ENCODE data around the gene VASN.

Gene VASN

GRCh38 chr16:4399001-4399730 lies 27.5 kb downstream of the VASN start:
- DNase-seq (ENCODE audit: insufficient read length, low spot score) (no peak), FAIRE-seq (no peak)

GRCh38 chr16:4401094-4401501 lies 29.4 kb downstream of the VASN start:
- no peak for TF ChIP-seq POLR2AphosphoS5 (IDR thresholded peaks at IDR 0.05; ENCODE audit: low read depth, low read length)
- TF ChIP-seq TAF1 (IDR thresholded peaks at IDR 0.05; ENCODE audit: low read depth, low read length), result no peak
- TF ChIP-seq POLR2A (IDR thresholded peaks at IDR 0.05; ENCODE audit: low read depth, low read length), result no peak
- TF ChIP-seq SPI1 (IDR thresholded peaks at IDR 0.05; ENCODE audit: low read depth, low read length), result no peak
- no peak for TF ChIP-seq POU2F2 (IDR thresholded peaks at IDR 0.05; ENCODE audit: low read depth, low read length)
- TF ChIP-seq PAX5 (IDR thresholded peaks at IDR 0.05; ENCODE audit: insufficient read depth, low read length, severe bottlenecking), result no peak
- no peak for FAIRE-seq
- no peak for DNase-seq (ENCODE audit: insufficient read length, low spot score)

More at GRCh38 chr16:4399001-4399730, 27.5 kb downstream of the VASN start:
- no peak for TF ChIP-seq POLR2A (IDR thresholded peaks at IDR 0.05; ENCODE audit: low read depth, low read length)
- TF ChIP-seq POLR2AphosphoS5 (IDR thresholded peaks at IDR 0.05; ENCODE audit: low read depth, low read length), result no peak
- TF ChIP-seq SPI1 (IDR thresholded peaks at IDR 0.05; ENCODE audit: low read depth, low read length), result no peak
- no peak for TF ChIP-seq PAX5 (IDR thresholded peaks at IDR 0.05; ENCODE audit: insufficient read depth, low read length, severe bottlenecking)
- no peak for TF ChIP-seq POU2F2 (IDR thresholded peaks at IDR 0.05; ENCODE audit: low read depth, low read length)
- no peak for TF ChIP-seq TAF1 (IDR thresholded peaks at IDR 0.05; ENCODE audit: low read depth, low read length)

DNA sequence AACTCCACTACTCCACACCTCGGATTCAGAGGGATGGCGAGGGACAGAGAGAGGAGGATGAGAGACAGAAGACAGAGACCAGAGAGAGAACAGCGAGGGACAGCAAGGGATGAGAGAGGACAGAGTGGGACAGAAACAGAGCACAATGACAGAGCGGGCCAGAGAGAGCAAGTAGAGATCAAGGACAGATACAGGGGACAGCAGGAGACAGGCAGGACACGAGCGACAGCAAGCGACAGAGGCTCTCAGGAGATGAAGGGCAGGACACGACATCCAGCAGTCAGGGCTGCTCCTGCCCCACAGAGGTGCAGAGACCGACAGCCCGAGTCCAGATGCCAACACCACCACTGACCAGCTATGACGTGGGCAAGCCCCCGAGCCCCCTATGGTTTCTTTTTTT lies 29.9 kb downstream of the VASN start:
- FAIRE-seq, result no peak

DNA sequence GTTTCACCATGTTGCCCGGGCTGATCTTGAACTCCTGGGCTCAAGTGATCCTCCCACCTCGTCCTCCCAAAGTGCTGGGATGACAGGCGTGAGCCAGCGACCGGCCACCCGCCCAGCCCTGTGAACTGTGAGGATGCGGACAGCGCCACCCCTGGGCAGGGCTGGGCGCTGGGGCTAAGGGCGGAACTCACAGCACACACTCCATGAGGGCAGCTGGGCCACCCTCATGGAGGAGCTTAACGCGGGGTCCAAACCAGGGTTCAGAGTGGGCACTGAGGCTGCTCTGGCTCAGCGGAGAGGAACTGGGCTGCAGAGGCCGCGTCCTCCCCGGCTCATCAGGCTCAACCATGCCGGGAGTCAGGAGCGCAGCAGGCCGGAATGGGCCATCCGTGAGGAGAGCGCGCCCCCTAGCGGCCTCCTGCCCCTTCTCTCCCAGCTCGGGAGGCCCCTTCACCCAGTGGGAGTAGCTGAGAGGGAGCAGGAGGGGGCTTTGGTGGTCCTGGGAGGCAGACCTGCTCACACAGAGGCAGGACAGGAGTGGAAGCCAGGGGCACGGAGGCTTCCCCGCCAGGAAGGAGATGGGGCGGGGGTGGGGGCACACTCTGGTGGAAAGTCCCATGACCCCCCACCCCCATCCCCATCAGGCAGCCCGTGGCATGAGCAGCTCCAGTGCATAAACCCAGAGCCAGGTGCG lies 30.9 kb downstream of the VASN start:
- TF ChIP-seq SPI1 (IDR thresholded peaks at IDR 0.05; ENCODE audit: low read depth, low read length) (no peak), TAF1 (IDR thresholded peaks at IDR 0.05; ENCODE audit: low read depth, low read length) (no peak), POLR2A (IDR thresholded peaks at IDR 0.05; ENCODE audit: low read depth, low read length) (no peak), PAX5 (IDR thresholded peaks at IDR 0.05; ENCODE audit: insufficient read depth, low read length, severe bottlenecking) (no peak), POLR2AphosphoS5 (IDR thresholded peaks at IDR 0.05; ENCODE audit: low read depth, low read length) (no peak), POU2F2 (IDR thresholded peaks at IDR 0.05; ENCODE audit: low read depth, low read length) (no peak)
- DNase-seq (ENCODE audit: insufficient read length, low spot score) (peak; percentile 97), FAIRE-seq (peak; percentile 86)

More for the DNA sequence above, 29.9 kb downstream of the VASN start:
- TF ChIP-seq PAX5 (IDR thresholded peaks at IDR 0.05; ENCODE audit: insufficient read depth, low read length, severe bottlenecking) (no peak), TAF1 (IDR thresholded peaks at IDR 0.05; ENCODE audit: low read depth, low read length) (no peak), SPI1 (IDR thresholded peaks at IDR 0.05; ENCODE audit: low read depth, low read length) (no peak), POLR2A (IDR thresholded peaks at IDR 0.05; ENCODE audit: low read depth, low read length) (no peak), POLR2AphosphoS5 (IDR thresholded peaks at IDR 0.05; ENCODE audit: low read depth, low read length) (no peak), POU2F2 (IDR thresholded peaks at IDR 0.05; ENCODE audit: low read depth, low read length) (no peak)
- no peak for DNase-seq (ENCODE audit: insufficient read length, low spot score)

GRCh38 chr16:4403133-4403949 lies 31.7 kb downstream of the VASN start:
- TF ChIP-seq PAX5 (IDR thresholded peaks at IDR 0.05; ENCODE audit: insufficient read depth, low read length, severe bottlenecking) (no peak), POLR2A (IDR thresholded peaks at IDR 0.05; ENCODE audit: low read depth, low read length) (no peak), POU2F2 (IDR thresholded peaks at IDR 0.05; ENCODE audit: low read depth, low read length) (no peak), TAF1 (IDR thresholded peaks at IDR 0.05; ENCODE audit: low read depth, low read length) (no peak), SPI1 (IDR thresholded peaks at IDR 0.05; ENCODE audit: low read depth, low read length) (no peak), POLR2AphosphoS5 (IDR thresholded peaks at IDR 0.05; ENCODE audit: low read depth, low read length) (no peak)

DNA sequence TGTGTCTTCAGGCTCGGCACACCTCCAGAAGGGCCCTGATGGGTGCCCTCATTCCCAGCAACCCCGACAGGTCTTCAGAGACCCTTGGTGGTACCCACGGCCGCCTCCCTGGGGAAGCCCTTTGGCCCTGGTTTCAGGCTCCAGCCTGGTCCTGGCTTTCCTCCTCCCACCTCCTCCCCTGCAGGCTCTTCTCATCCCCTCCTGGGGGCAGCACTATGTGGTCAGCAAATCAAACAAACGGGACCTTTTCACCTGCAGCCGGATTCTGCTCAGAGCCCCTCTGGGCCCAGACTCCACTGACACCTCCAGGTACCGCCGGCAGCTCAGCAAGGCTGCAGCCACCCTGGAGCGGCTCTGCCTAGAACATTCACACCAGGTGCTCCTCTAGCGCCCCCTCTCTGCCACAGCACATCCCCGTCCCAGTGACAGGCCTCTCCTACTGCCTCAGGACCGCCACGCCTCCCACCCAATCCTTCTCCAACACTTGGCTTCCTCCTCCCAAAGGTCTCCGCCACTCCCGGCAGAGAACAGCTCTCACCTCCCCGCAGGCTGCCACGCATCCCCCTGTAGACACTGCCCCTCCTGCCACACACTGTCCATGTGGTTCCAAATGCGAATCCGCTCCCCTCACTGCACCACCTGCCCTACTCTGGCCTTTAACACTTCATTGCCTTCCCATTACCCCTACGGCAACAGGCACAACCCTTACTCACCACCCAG lies 32.8 kb downstream of the VASN start:
- TF ChIP-seq POLR2A (IDR thresholded peaks at IDR 0.05; ENCODE audit: low read depth, low read length) (peak; percentile 31; the same call in 1 of the 2 replicates), TAF1 (IDR thresholded peaks at IDR 0.05; ENCODE audit: low read depth, low read length) (no peak), POU2F2 (IDR thresholded peaks at IDR 0.05; ENCODE audit: low read depth, low read length) (no peak), POLR2AphosphoS5 (IDR thresholded peaks at IDR 0.05; ENCODE audit: low read depth, low read length) (no peak; the same call in 1 of the 2 replicates), SPI1 (IDR thresholded peaks at IDR 0.05; ENCODE audit: low read depth, low read length) (no peak)
- DNase-seq (ENCODE audit: insufficient read length, low spot score) (peak; percentile 61), FAIRE-seq (no peak)

More at GRCh38 chr16:4403133-4403949, 31.7 kb downstream of the VASN start:
- FAIRE-seq (no peak), DNase-seq (ENCODE audit: insufficient read length, low spot score) (no peak)

GRCh38 chr16:4404967-4405696 lies 33.5 kb downstream of the VASN start:
- FAIRE-seq (no peak), DNase-seq (ENCODE audit: insufficient read length, low spot score) (peak; percentile 18)
- TF ChIP-seq SPI1 (IDR thresholded peaks at IDR 0.05; ENCODE audit: low read depth, low read length), result no peak
- TF ChIP-seq POLR2AphosphoS5 (IDR thresholded peaks at IDR 0.05; ENCODE audit: low read depth, low read length), result peak; percentile 50

Data from GM12891 (cell line).